ENCODE data around the gene CLCN3. TPM values are rescaled to one million over a fixed set of nuclear protein-coding genes. Genes with fewer than 3 reads are reported as not detected.

Gene CLCN3
- total and polyA plus RNA-seq, 9 of the 15 experiments (the other 6 are each of a cell fraction or from before 2014, with no cell fraction given), result 12.7 to 60.6 (median 38.5) TPM

DNA sequence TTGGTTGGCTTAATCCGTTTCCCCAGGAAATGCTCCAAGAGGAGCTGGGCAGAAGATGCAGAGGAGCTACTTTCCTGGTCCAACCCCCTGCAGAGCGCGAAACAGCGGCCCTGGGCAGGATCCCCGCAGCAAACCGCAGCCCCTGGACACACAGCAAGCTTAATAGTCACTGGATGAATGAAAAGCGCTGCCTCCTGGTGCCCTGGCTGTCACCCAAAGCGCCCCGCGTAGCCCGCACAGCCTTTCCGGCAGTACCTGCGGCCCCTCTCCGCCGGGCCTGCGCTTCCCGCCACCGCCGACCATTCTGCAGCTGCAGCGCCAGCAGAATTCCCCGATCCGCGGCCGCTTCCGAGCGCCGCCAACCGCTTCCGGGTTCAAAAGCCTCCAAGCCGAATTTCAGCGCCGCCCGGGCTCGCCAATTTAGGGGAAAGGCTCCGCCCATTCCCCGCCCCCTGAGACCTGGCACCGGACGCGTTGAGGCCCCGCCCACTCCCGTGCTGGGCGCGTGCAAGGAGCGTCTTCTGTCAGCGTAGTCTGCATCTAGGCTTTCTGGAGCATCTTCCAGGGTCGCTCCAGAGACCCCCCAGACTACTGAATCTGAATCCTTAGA, 137.3 kb downstream of the CLCN3 start, which contains the start of gene HPF1 (continued):
- TF ChIP-seq, protein P1, sequence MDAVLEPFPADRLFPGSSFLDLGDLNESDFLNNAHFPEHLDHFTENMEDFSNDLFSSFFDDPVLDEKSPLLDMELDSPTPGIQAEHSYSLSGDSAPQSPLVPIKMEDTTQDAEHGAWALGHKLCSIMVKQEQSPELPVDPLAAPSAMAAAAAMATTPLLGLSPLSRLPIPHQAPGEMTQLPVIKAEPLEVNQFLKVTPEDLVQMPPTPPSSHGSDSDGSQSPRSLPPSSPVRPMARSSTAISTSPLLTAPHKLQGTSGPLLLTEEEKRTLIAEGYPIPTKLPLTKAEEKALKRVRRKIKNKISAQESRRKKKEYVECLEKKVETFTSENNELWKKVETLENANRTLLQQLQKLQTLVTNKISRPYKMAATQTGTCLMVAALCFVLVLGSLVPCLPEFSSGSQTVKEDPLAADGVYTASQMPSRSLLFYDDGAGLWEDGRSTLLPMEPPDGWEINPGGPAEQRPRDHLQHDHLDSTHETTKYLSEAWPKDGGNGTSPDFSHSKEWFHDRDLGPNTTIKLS (IDR thresholded peaks at IDR 0.05; ENCODE audit: borderline replicate concordance, low read depth), result no peak
- TF ChIP-seq BRD4 (IDR thresholded peaks at IDR 0.05), result no peak
- no peak for TF ChIP-seq SMARCA4 (IDR thresholded peaks at IDR 0.05)
- TF ChIP-seq ETV6 (IDR thresholded peaks at IDR 0.05; ENCODE audit: borderline replicate concordance in 1 of 2, low read depth in 2 of 2, low read length in 1 of 2), result peak in 1 of 2 experiments; percentile 76; a peak in 2 of 4 replicates
- TF ChIP-seq ETV6 (CRISPR knock-in tag; IDR thresholded peaks at IDR 0.05; ENCODE audit: borderline replicate concordance), result no peak
- no peak for TF ChIP-seq NR4A1 (CRISPR knock-in tag; IDR thresholded peaks at IDR 0.05)
- TF ChIP-seq NR4A1 (tag; IDR thresholded peaks at IDR 0.05), result no peak
- TF ChIP-seq, protein P2, sequence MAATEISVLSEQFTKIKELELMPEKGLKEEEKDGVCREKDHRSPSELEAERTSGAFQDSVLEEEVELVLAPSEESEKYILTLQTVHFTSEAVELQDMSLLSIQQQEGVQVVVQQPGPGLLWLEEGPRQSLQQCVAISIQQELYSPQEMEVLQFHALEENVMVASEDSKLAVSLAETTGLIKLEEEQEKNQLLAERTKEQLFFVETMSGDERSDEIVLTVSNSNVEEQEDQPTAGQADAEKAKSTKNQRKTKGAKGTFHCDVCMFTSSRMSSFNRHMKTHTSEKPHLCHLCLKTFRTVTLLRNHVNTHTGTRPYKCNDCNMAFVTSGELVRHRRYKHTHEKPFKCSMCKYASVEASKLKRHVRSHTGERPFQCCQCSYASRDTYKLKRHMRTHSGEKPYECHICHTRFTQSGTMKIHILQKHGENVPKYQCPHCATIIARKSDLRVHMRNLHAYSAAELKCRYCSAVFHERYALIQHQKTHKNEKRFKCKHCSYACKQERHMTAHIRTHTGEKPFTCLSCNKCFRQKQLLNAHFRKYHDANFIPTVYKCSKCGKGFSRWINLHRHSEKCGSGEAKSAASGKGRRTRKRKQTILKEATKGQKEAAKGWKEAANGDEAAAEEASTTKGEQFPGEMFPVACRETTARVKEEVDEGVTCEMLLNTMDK (IDR thresholded peaks at IDR 0.05; ENCODE audit: borderline replicate concordance, insufficient read depth, low read depth, low read length, poor library complexity, severe bottlenecking), result no peak
- TF ChIP-seq, protein P3, sequence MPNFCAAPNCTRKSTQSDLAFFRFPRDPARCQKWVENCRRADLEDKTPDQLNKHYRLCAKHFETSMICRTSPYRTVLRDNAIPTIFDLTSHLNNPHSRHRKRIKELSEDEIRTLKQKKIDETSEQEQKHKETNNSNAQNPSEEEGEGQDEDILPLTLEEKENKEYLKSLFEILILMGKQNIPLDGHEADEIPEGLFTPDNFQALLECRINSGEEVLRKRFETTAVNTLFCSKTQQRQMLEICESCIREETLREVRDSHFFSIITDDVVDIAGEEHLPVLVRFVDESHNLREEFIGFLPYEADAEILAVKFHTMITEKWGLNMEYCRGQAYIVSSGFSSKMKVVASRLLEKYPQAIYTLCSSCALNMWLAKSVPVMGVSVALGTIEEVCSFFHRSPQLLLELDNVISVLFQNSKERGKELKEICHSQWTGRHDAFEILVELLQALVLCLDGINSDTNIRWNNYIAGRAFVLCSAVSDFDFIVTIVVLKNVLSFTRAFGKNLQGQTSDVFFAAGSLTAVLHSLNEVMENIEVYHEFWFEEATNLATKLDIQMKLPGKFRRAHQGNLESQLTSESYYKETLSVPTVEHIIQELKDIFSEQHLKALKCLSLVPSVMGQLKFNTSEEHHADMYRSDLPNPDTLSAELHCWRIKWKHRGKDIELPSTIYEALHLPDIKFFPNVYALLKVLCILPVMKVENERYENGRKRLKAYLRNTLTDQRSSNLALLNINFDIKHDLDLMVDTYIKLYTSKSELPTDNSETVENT (CRISPR knock-in tag; IDR thresholded peaks at IDR 0.05), result 0 out of 2 replicates have a peak, but pooled peaks have one; percentile 27
- TF ChIP-seq ZNF133 (CRISPR knock-in tag; IDR thresholded peaks at IDR 0.05), result no peak
- no peak for TF ChIP-seq WHSC1 (IDR thresholded peaks at IDR 0.05; ENCODE audit: low read length)
- TF ChIP-seq SIX5 (IDR thresholded peaks at IDR 0.05; ENCODE audit: borderline replicate concordance in 1 of 2, insufficient read depth in 1 of 2, low read depth in 1 of 2, low read length in 2 of 2), result no peak
- no peak for TF ChIP-seq NEUROD1 (IDR thresholded peaks at IDR 0.05; ENCODE audit: borderline replicate concordance, low read depth, low read length, partially characterized antibody)
- peak; percentile 23; the same call in 1 of the 2 replicates for TF ChIP-seq SPI1 (IDR thresholded peaks at IDR 0.05; ENCODE audit: borderline replicate concordance, low read depth, low read length)
- TF ChIP-seq, protein P4, sequence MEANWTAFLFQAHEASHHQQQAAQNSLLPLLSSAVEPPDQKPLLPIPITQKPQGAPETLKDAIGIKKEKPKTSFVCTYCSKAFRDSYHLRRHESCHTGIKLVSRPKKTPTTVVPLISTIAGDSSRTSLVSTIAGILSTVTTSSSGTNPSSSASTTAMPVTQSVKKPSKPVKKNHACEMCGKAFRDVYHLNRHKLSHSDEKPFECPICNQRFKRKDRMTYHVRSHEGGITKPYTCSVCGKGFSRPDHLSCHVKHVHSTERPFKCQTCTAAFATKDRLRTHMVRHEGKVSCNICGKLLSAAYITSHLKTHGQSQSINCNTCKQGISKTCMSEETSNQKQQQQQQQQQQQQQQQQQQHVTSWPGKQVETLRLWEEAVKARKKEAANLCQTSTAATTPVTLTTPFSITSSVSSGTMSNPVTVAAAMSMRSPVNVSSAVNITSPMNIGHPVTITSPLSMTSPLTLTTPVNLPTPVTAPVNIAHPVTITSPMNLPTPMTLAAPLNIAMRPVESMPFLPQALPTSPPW (CRISPR knock-in tag; IDR thresholded peaks at IDR 0.05), result peak; percentile 68
- no peak for TF ChIP-seq CSDE1 (IDR thresholded peaks at IDR 0.05)
- TF ChIP-seq, protein P5, sequence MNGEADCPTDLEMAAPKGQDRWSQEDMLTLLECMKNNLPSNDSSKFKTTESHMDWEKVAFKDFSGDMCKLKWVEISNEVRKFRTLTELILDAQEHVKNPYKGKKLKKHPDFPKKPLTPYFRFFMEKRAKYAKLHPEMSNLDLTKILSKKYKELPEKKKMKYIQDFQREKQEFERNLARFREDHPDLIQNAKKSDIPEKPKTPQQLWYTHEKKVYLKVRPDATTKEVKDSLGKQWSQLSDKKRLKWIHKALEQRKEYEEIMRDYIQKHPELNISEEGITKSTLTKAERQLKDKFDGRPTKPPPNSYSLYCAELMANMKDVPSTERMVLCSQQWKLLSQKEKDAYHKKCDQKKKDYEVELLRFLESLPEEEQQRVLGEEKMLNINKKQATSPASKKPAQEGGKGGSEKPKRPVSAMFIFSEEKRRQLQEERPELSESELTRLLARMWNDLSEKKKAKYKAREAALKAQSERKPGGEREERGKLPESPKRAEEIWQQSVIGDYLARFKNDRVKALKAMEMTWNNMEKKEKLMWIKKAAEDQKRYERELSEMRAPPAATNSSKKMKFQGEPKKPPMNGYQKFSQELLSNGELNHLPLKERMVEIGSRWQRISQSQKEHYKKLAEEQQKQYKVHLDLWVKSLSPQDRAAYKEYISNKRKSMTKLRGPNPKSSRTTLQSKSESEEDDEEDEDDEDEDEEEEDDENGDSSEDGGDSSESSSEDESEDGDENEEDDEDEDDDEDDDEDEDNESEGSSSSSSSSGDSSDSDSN (IDR thresholded peaks at IDR 0.05; ENCODE audit: borderline replicate concordance in 1 of 2, low read depth in 2 of 2, low read length in 2 of 2), result peak; percentile 31 to 76; a peak in 1 of 4 replicates

Measured in K562 (cell line).